GM15510 (cell line): ENCODE results near the gene WDR13.

Experiments
- POLR2A ChIP-seq: IDR thresholded peaks from 3 replicates; pipeline ENCODE4 v1.6.1; 2011; ENCODE audit warnings: borderline replicate concordance; ENCODE audit not compliant: insufficient read length; ENCODE audit errors: extremely low read depth

WDR13 gene

DNA sequence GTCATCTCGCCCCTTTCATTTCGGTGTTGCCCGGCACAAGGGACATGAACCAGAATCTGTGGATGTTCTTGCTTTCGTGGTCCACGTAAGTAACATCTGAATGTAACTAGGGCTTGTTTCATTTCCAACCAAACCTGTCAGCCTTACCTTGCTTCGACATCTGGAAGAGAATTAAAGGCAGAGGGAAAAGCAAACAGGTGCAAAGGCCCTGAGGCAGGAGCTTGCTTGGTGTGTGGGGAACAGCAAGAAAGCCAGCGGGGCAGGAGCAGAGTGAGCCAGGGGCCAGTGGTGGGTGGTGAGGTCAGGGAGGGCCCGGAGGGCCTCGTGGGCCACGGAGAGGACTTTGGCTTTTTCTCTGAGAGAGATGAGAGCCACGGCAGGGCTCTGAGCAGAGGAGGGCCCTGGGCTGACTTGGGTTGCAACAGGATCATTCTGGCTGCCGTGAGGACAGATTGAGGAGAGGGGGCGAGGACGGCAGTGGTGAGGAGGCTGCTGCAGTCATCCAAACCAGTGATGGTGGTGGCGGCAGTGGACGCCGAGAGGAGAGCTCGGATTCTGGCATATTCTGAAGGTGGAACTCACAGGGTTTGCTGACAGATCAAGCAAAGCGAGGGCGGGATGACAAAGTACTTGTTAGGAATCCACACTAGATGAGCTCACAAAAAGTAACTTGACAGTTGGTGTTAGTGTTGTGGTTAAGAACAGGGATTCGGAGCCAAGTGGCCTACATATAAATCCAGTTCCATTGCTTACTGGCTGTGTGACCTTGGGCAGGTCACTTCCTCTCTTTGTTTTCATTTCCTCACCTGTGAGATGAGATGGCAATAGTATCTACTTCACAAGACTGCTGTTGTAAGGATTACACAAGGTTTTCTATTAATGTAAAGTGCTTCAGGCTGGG is 6.8 kb upstream of the WDR13 start:
- no peak for TF ChIP-seq POLR2A

DNA sequence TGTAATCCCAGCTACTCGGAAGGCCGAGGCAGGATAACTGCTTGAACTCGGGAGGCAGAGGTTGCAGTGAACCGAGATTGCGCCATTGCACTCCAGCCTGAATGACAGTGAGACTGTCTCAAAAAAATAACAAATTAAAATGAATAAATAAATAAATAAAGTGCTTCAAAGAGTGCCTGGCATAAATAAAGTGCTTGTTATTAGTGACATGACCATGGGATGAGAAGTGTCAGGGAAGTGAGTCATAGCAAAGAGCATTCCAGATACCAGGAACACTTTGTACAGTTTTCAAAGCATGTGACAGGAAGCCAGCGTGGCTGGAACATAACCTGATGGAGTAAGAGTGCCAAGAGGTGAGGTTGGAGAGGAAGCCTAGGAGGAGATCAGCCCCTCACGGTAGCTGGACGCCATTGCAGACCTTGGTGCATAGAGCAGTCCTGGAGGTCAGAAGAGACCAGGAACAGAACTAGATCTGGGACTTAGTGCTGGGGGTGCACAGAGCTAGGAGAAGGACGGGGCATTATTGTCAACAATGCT is 6.0 kb upstream of the WDR13 start:
- TF ChIP-seq POLR2A, result no peak

DNA sequence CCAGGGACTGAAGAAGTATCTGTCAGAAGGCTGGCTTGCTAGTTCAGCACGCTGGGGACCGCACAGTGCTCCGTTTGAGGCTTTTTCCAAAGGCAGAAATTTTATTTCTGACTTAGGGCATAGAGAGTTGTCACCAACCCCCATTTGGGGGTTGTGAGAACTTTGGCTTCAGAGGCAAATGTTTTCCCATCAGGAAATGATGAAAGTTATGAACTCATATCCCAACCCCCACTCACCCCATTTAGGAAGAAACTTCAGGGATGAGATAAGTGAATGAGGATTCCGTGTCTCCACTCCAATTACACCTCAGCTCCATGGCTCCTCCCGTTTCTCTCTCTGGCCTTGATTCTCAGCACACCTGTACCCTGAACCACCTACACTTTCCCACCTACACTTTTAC is 4.3 kb upstream of the WDR13 start:
- TF ChIP-seq POLR2A, result no peak

GRCh38 chrX:48595929-48596328 is 1.4 kb upstream of the WDR13 start:
- no peak for TF ChIP-seq POLR2A

- TF ChIP-seq POLR2A, result no peak
Observed at GRCh38 chrX:48598614-48599013, 1.3 kb downstream of the WDR13 start.

GRCh38 chrX:48599341-48599740 is 2.0 kb downstream of the WDR13 start:
- no peak for TF ChIP-seq POLR2A

DNA sequence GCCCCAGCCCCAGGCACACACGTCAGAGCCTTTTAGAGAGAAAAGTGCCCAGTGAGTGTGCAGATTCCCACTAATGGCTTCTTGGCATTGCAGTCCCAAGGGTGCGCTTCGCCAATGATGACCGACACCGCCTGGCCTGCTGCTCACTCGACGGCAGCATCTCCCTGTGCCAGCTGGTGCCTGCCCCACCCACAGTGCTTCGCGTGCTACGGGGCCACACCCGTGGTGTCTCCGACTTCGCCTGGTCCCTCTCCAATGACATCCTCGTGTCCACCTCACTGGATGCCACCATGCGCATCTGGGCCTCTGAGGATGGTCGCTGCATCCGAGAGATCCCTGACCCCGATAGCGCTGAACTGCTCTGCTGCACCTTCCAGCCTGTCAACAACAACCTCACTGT is 2.9 kb downstream of the WDR13 start:
- no peak for TF ChIP-seq POLR2A

DNA sequence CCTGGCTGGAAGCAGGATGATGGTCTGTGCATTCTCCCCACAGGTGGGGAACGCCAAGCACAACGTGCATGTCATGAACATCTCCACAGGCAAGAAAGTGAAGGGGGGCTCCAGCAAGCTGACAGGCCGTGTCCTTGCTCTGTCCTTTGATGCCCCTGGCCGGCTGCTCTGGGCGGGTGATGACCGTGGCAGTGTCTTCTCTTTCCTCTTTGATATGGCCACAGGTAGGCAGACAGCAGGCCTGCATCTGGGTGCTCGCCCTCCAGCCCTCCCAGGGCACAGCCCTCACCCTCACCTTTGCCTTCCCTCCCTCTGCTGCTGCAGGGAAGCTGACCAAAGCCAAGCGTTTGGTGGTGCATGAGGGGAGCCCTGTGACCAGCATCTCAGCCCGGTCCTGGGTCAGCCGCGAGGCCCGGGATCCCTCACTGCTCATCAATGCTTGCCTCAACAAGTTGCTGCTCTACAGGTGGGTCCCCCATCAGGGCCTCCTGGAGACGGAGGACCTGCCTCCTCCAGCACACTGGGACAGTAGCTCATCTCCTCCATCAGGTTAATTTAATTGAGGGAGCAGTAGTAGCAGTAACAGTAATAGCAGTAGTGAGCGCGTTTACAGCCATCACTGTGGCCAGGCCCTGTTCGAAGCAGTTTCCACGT is 4.6 kb downstream of the WDR13 start:
- no peak for TF ChIP-seq POLR2A

DNA sequence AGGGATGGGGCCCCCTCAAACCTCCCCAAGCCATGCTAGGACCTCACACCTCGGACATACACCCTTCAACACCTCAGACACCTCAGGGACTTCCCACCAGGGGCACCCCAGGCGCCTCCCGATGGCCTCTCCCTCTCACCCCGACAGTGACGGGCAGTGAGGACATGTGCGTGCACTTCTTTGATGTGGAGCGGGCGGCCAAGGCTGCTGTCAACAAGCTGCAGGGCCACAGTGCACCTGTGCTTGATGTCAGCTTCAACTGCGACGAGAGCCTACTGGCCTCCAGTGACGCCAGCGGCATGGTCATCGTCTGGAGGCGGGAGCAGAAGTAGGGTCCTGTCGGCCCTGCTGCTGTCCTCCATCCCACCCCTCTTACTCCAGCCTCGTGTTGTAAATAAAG is 7.4 kb downstream of the WDR13 start:
- TF ChIP-seq POLR2A, result no peak

GRCh38 chrX:48606091-48606490 is 8.8 kb downstream of the WDR13 start:
- no peak for TF ChIP-seq POLR2A

- TF ChIP-seq POLR2A, result no peak
Observed at GRCh38 chrX:48611703-48612102, 14.4 kb downstream of the WDR13 start.

DNA sequence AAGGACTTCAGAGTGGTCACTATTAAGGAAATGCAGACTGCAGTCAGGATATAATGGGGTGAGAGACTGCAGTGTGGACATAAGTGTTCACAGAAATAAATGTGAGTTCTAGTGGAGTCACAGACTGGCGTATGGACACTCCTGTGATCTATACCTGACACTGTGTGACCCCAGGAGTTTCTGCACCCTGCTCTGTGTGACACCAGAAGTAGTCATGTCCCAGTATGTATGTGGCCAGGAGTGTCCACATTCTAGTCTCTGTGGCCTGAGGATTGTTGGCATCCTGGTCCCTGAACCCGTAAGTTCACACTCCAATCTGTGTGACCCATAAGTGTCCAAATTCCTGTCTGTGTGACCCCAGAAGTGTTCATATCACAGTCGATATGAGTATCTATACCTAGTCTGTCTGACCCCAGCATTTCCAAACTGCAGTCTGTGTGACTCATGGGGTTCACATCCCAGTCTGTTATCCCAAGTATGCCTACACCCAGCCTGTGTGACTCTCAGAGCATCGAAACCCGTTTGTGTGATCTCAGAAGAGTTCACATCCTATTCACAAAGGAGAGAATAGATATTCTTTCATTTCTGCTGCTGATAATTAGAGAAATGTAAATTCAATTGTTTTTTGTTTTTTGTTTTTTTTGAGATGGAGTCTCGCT is 16.3 kb downstream of the WDR13 start:
- TF ChIP-seq POLR2A, result no peak

GRCh38 chrX:48616576-48616975 is 19.3 kb downstream of the WDR13 start:
- TF ChIP-seq POLR2A, result no peak

- TF ChIP-seq POLR2A, result no peak
Observed at GRCh38 chrX:48617542-48618340, 20.4 kb downstream of the WDR13 start.
